SU-DHL-6 (cell line): ENCODE measurements around the gene EPM2AIP1.

Experiments used
- EZH2phosphoT487 ChIP-seq: fragments of 200-600 bp; sonication (generic), shearing (Covaris generic); conservative IDR thresholded peaks from 2 replicates; pipeline ENCODE4 v1.6.1; 2018; ENCODE audit warnings: mild to moderate bottlenecking, antibody characterized with exemption, low read length, moderate library complexity, mixed read lengths
- TF ChIP-seq, protein P1 (sequence below): fragments of 200-600 bp; sonication (generic); IDR thresholded peaks from one replicate; pipeline ENCODE4 v1.5.1; 2017; ENCODE audit warnings: antibody characterized with exemption, mild to moderate bottlenecking, low read length, moderate library complexity; ENCODE audit not compliant: insufficient read depth, poor library complexity, severe bottlenecking

DNA sequence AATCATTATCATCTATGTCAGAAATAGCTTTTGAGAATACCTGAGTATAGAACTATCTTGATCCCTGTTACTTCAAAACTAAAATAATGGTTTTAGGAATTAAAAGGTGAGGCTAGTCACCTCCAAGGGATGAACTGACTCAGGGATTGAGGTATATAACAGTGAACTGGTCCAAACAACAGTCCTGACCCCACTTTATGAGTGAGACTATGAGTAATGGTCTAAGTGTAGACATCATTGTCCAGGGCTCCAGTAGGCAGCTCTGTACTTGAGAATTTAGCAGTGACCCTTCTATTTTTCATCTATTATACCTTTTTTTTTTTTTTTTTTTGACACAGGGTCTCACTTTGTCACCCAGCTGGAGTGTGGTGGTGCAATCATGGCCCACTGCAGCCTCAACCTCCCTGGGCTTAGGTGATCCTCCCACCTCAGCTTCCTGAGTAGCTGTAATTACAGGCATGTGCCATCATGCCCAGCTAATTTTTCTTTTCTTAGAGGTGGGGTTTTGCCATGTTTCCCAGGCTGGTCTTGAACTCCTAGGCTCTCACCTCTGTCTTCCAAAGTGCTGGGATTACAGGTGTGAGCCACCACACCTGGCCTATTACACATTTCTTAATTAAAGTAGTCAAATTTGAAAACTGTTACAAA is 36.7 kb upstream of the EPM2AIP1 start:
- TF ChIP-seq, protein P1, sequence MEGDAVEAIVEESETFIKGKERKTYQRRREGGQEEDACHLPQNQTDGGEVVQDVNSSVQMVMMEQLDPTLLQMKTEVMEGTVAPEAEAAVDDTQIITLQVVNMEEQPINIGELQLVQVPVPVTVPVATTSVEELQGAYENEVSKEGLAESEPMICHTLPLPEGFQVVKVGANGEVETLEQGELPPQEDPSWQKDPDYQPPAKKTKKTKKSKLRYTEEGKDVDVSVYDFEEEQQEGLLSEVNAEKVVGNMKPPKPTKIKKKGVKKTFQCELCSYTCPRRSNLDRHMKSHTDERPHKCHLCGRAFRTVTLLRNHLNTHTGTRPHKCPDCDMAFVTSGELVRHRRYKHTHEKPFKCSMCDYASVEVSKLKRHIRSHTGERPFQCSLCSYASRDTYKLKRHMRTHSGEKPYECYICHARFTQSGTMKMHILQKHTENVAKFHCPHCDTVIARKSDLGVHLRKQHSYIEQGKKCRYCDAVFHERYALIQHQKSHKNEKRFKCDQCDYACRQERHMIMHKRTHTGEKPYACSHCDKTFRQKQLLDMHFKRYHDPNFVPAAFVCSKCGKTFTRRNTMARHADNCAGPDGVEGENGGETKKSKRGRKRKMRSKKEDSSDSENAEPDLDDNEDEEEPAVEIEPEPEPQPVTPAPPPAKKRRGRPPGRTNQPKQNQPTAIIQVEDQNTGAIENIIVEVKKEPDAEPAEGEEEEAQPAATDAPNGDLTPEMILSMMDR: no peak
- no peak for TF ChIP-seq EZH2phosphoT487
